Naive thymus-derived CD4-positive, alpha-beta T cell (primary cell): ENCODE measurements around the gene SERINC3. TPM values are rescaled to one million over a fixed set of nuclear protein-coding genes. Genes with fewer than 3 reads are reported as not detected.
A peak's percentile ranks its signal among the peaks of the same experiment; 100 is the strongest.

Source experiments
- ATAC-seq: fragments of 150-1000 bp; cut with Tn5 transposase; 2 replicates; pipeline ENCODE4 v1.10.0; 2021; ENCODE audit warnings: mild to moderate bottlenecking, moderate library complexity
- CTCF ChIA-PET: fragments of 350-600 bp; sonication (Branson Sonifier 250); formaldehyde crosslinking; loops from one replicate; lab custom pipeline; 2021; ENCODE audit warnings: antibody characterized with exemption; lab: Charles Lee
- POLR2A ChIA-PET: fragments of 350-600 bp; sonication (Branson Sonifier 250); formaldehyde crosslinking; loops from one replicate; lab custom pipeline; 2021; ENCODE audit warnings: antibody characterized with exemption, inconsistent platforms; lab: Charles Lee
- DNase-seq, 9 donors: peaks; one replicate each; pipeline versions ENCODE4 v3.0.0 to v3.0.0-alpha.2; 2020 to 2022; ENCODE audit warnings: mixed read lengths in 1 of 9
- H3K27ac ChIP-seq: one replicate; pipeline ENCODE4 v1.7.0; 2013; ENCODE audit warnings: mild to moderate bottlenecking, low read depth, low read length, moderate library complexity
- H3K27me3 ChIP-seq, 2 donors: one replicate each; pipeline ENCODE4 v1.7.0; 2013; ENCODE audit warnings: low read length in 2 of 2, mild to moderate bottlenecking in 2 of 2, moderate library complexity in 2 of 2; ENCODE audit not compliant: control insufficient read depth in 2 of 2, insufficient read depth in 2 of 2
- H3K36me3 ChIP-seq, 3 experiments: 1 replicate in 2 of 3; 2 replicates in 1 of 3; pipeline ENCODE4 v1.7.0; 2013; ENCODE audit warnings: low read length in 3 of 3, mild to moderate bottlenecking in 3 of 3, moderate library complexity in 1 of 3; ENCODE audit not compliant: insufficient read depth in 3 of 3, control insufficient read depth in 2 of 3
- H3K4me1 ChIP-seq, 2 donors: one replicate each; pipeline ENCODE4 v1.7.0; 2013; ENCODE audit warnings: low read length in 2 of 2, mild to moderate bottlenecking in 2 of 2, moderate library complexity in 1 of 2; ENCODE audit not compliant: control insufficient read depth in 2 of 2, insufficient read depth in 2 of 2
- H3K4me3 ChIP-seq: 2 replicates; pipeline ENCODE4 v1.7.0; 2013; ENCODE audit warnings: mild to moderate bottlenecking, low read length
- H3K9me3 ChIP-seq, 3 experiments: 1 replicate in 2 of 3; 2 replicates in 1 of 3; pipeline ENCODE4 v1.7.0; 2013; ENCODE audit warnings: low read length in 3 of 3; ENCODE audit not compliant: control insufficient read depth in 2 of 3
- H3K27ac Mint-ChIP-seq, 9 donors: one replicate each; pipeline ENCODE4 v1.8.0; 2020 to 2022; ENCODE audit warnings: mixed read lengths in 9 of 9, mild to moderate bottlenecking in 8 of 9, moderate library complexity in 5 of 9, inconsistent platforms in 2 of 9
- H3K27me3 Mint-ChIP-seq, 5 donors: one replicate each; pipeline ENCODE4 v1.8.0; 2021 to 2022; ENCODE audit warnings: mixed read lengths in 5 of 5, mild to moderate bottlenecking in 1 of 5
- H3K36me3 Mint-ChIP-seq, 5 donors: one replicate each; pipeline ENCODE4 v1.8.0; 2020 to 2022; ENCODE audit warnings: mixed read lengths in 5 of 5, mild to moderate bottlenecking in 3 of 5, inconsistent platforms in 1 of 5
- H3K4me1 Mint-ChIP-seq, 7 donors: one replicate each; pipeline ENCODE4 v1.8.0; 2020 to 2022; ENCODE audit warnings: mixed read lengths in 7 of 7, mild to moderate bottlenecking in 3 of 7, inconsistent platforms in 1 of 7
- H3K4me3 Mint-ChIP-seq, 10 donors: one replicate each; pipeline ENCODE4 v1.8.0; 2020 to 2022; ENCODE audit warnings: mild to moderate bottlenecking in 10 of 10, mixed read lengths in 10 of 10, moderate library complexity in 6 of 10, inconsistent platforms in 2 of 10
- H3K9me3 Mint-ChIP-seq, 11 donors: one replicate each; pipeline ENCODE4 v1.8.0; 2020 to 2022; ENCODE audit warnings: mixed read lengths in 11 of 11, mild to moderate bottlenecking in 4 of 11, inconsistent platforms in 1 of 11, moderate library complexity in 1 of 11
- intact Hi-C, 2 donors: fragments of 100-400 bp; cut with micrococcal nuclease; formaldehyde crosslinking; loops; one replicate each; pipeline ENCODE4 v1.15.1; 2023
- polyA plus RNA-seq, 2 donors: library from polyadenylated mRNA; unstranded; fragments of 300-500 nt; fragmentation: Illumina TruSeq; gene quantifications; one replicate each; pipeline ENCODE4 v1.2.3, GENCODE V29; 2021
- total RNA-seq, 6 experiments: library from RNA in 5 of 6; stranded (reverse) in 5 of 6; gene quantifications; 1 replicate in 5 of 6; 2 replicates in 1 of 6; pipeline ENCODE4 v1.2.3 and lab custom pipeline; 2021 to 2026

SERINC3 gene
- total and polyA plus RNA-seq, 7 experiments from 2014 or later = 59.7 to 199 (median 82.7) TPM

- no peaks in the 10 kb centered on the region for H3K36me3 ChIP-seq
- H3K27ac Mint-ChIP-seq = peak overlapping the region in 1 of 9 donors; percentile 45
- ChIA-PET CTCF (no interaction called here), POLR2A (interaction anchor here (1.4 kb wide), 1 partner anchor 314 kb away, joined by 4 read pairs; no protein-coding TSS in a partner anchor)
- ATAC-seq = no peak
- intact Hi-C loops = loop anchor here in 1 of 2 donors (10.0 kb wide), 2 partner anchors 143 to 207 kb away; no protein-coding TSS in a partner anchor
- H3K4me3 ChIP-seq = no peak overlapping the region
- no peak overlapping the region for H3K27ac ChIP-seq
- DNase-seq = no peak
- H3K4me1 Mint-ChIP-seq = peaks cover 7 to 15% (median 12%) of the 10 kb centered on the region in 7 donors
- H3K27me3 ChIP-seq = no peaks in the 10 kb centered on the region
- H3K9me3 ChIP-seq = no peaks in the 10 kb centered on the region
- peaks cover 5 to 17% of the 10 kb centered on the region in 2 donors for H3K4me1 ChIP-seq
- H3K9me3 Mint-ChIP-seq = peaks cover 0 to 3% (median 0%) of the 10 kb centered on the region in 11 donors
- peak overlapping the region in 1 of 10 donors; percentile 20 for H3K4me3 Mint-ChIP-seq
- H3K27me3 Mint-ChIP-seq = no peaks in the 10 kb centered on the region
- H3K36me3 Mint-ChIP-seq = no peaks in the 10 kb centered on the region
These were observed 5.9 kb upstream of the SERINC3 start for GRCh38 chr20:44527716-44528199.

DNA sequence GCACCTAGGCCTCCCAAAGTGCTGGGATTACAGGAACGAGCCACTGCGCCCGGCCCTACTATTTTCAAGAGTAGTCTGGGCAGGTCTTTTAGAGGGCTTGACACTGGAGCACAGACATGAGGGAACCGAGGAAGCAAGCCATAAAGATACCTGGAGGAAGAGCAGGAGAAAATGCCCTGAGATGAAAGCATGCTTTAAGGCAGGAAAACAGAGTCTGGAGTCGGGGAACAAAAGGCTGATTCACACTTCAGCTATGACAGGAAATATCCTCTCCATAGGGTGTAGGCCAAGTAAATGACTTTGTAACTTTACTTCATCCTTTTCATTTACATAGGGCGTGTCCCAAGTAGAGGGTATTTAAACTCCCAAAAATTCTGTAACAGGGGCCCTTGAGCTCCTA is 4.3 kb upstream of the SERINC3 start:
- no peak overlapping the region for H3K27ac ChIP-seq
- H3K27me3 ChIP-seq = no peaks in the 10 kb centered on the region
- H3K36me3 ChIP-seq = peaks cover 0 to 6% (median 0%) of the 10 kb centered on the region in 3 experiments
- Mint-ChIP-seq H3K36me3 (no peaks in the 10 kb centered on the region), H3K4me3 (no peak overlapping the region), H3K4me1 (peaks cover 11 to 25% (median 20%) of the 10 kb centered on the region in 7 donors), H3K27ac (no peak overlapping the region), H3K9me3 (peaks cover 0 to 4% (median 0%) of the 10 kb centered on the region in 11 donors), H3K27me3 (no peaks in the 10 kb centered on the region)
- DNase-seq = no peak
- CTCF ChIA-PET = no interaction called here
- peaks cover 1 to 9% of the 10 kb centered on the region in 2 donors for H3K4me1 ChIP-seq
- POLR2A ChIA-PET = no interaction called here
- no peaks in the 10 kb centered on the region for H3K9me3 ChIP-seq
- H3K4me3 ChIP-seq = no peak overlapping the region
- intact Hi-C loops = loop anchor here in 1 of 2 donors (10.0 kb wide), 2 partner anchors 141 to 209 kb away; no protein-coding TSS in a partner anchor
- ATAC-seq = no peak

DNA sequence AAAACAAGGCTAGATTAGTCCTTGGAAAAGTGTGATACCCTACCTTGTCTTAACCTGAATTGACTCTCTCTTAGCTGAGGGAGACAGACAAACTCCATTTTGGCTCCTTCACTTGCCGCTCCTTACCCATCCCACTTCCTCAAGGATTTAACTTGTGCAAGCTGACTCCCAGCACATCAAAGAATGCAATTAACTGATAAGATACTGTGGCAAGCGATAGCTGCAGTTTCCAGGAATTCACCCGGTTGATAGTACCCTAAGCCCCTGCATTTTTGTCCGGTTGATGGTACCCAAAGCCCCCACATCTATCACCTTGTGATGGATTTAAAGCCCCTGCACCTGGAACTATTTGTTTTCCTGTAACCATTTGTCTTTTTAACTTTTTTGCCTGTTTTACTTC is 1.9 kb upstream of the SERINC3 start:
- H3K9me3 Mint-ChIP-seq = peaks cover 0 to 4% (median 0%) of the 10 kb centered on the region in 11 donors
- peaks cover 21 to 49% (median 41%) of the 10 kb centered on the region in 7 donors for H3K4me1 Mint-ChIP-seq
- intact Hi-C loops = loop anchor here (2.0 to 10.0 kb wide), 13 partner anchors 74 to 1066 kb away; partner anchors contain the start of genes FITM2 (in 1 of the 2), OSER1 (in 1 of the 2), SRSF6 (in 1 of the 2) and YWHAB (in 1 of the 2)
- peaks cover 0 to 6% (median 0%) of the 10 kb centered on the region in 3 experiments for H3K36me3 ChIP-seq
- peaks cover 0 to 5% (median 5%) of the 10 kb centered on the region in 5 donors for H3K36me3 Mint-ChIP-seq
- H3K4me3 ChIP-seq = no peak overlapping the region
- ChIA-PET CTCF (no interaction called here), POLR2A (interaction anchor here (0.7 to 1.1 kb wide), 3 partner anchors 16 to 361 kb away, joined by 3 read pairs; partner anchors contain the start of gene YWHAB)
- H3K27me3 ChIP-seq = no peaks in the 10 kb centered on the region
- peak overlapping the region in 4 of 10 donors; percentile 45 to 91 (median 87) for H3K4me3 Mint-ChIP-seq
- DNase-seq (no peak), ATAC-seq (no peak)
- peaks cover 24 to 26% of the 10 kb centered on the region in 2 donors for H3K4me1 ChIP-seq
- no peaks in the 10 kb centered on the region for H3K27me3 Mint-ChIP-seq
- H3K27ac ChIP-seq = peak overlapping the region; percentile 99
- H3K27ac Mint-ChIP-seq = peak overlapping the region in 8 of 9 donors; percentile 88 to 99 (median 96)
- no peaks in the 10 kb centered on the region for H3K9me3 ChIP-seq

GRCh38 chr20:44522841-44523240 is 971 bp upstream of the SERINC3 start:
- Histone ChIP-seq H3K4me1 (peaks cover 26 to 30% of the 10 kb centered on the region in 2 donors), H3K9me3 (no peaks in the 10 kb centered on the region), H3K4me3 (no peak overlapping the region), H3K27ac (peak overlapping the region; percentile 99), H3K36me3 (peaks cover 0 to 6% (median 0%) of the 10 kb centered on the region in 3 experiments), H3K27me3 (no peaks in the 10 kb centered on the region)
- POLR2A ChIA-PET = interaction anchor here (0.7 to 1.4 kb wide), 7 partner anchors 11 to 362 kb away, joined by 3 to 5 read pairs (median 4); partner anchors contain the start of gene YWHAB
- Mint-ChIP-seq H3K4me1 (peaks cover 24 to 58% (median 48%) of the 10 kb centered on the region in 7 donors), H3K27me3 (no peaks in the 10 kb centered on the region), H3K27ac (peak overlapping the region; percentile 31 to 99 (median 96)), H3K4me3 (peak overlapping the region; percentile 38 to 91 (median 86)), H3K9me3 (peaks cover 0 to 4% (median 0%) of the 10 kb centered on the region in 11 donors), H3K36me3 (peaks cover under 1 to 6% (median 5%) of the 10 kb centered on the region in 5 donors)
- ATAC-seq = no peak
- intact Hi-C loops = loop anchor here (1.0 to 10.0 kb wide), 24 partner anchors 8 to 1066 kb away; partner anchors contain the start of genes FITM2 (in 1 of the 2), OSER1 (in 1 of the 2), SRSF6 (in 1 of the 2) and STK4 (in 1 of the 2)
- no peak for DNase-seq
- CTCF ChIA-PET = no interaction called here

DNA sequence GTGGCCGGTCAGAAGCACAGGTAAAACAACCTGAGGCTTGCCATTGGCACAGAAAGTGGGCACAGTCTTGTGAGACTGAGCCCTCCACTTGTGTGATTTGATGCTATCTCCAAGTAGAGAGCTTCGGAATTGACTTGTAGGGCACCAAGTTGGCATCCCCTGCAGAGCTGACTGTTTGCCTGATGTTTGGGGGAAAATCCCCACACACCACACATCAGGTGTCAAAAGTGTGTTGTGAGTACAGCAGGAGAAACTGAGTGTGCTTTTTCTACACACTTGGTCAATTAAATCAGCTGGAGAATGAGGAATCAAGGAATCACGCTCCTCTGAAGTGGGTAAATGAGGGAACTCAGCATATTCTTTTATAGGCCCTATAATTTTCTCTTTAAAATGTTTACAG is 989 bp downstream of the SERINC3 start:
- DNase-seq = no peak

DNA sequence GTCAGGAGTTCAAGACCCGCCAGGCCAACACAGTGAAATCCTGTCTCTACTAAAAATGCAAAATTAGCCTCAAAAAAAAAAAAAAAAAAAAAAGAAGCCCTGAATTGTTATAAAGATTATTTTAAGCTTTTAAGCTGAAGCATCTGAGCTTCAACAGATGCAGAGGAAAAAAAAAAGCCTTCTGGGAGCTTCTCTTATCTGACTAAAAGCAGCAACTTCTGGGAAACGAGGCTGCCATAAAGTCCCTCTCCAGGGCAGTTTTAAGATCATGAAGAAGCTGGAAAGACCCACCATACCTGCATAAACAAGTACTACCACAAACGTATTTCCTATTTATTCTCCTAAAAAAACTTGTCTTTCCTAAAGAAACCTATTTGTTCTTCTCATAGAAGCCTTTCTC is 3.6 kb downstream of the SERINC3 start:
- H3K27me3 ChIP-seq = no peaks in the 10 kb centered on the region
- H3K4me3 ChIP-seq = no peak overlapping the region
- peaks cover 0 to 15% (median 5%) of the 10 kb centered on the region in 3 experiments for H3K36me3 ChIP-seq
- ATAC-seq (no peak), DNase-seq (no peak)
- Mint-ChIP-seq H3K4me3 (peak overlapping the region in 5 of 10 donors; percentile 26 to 89 (median 72)), H3K4me1 (peaks cover 42 to 87% (median 76%) of the 10 kb centered on the region in 7 donors), H3K27me3 (no peaks in the 10 kb centered on the region), H3K9me3 (peaks cover 0 to 4% (median 0%) of the 10 kb centered on the region in 11 donors), H3K27ac (peak overlapping the region in 8 of 9 donors; percentile 1 to 99 (median 58)), H3K36me3 (peaks cover 1 to 18% (median 5%) of the 10 kb centered on the region in 5 donors)
- no peaks in the 10 kb centered on the region for H3K9me3 ChIP-seq
- peaks cover 30 to 40% of the 10 kb centered on the region in 2 donors for H3K4me1 ChIP-seq
- ChIA-PET POLR2A (no interaction called here), CTCF (no interaction called here)
- peak overlapping the region; percentile 33 for H3K27ac ChIP-seq
- intact Hi-C loops = no loop called here

More for the DNA sequence above, 989 bp downstream of the SERINC3 start:
- peaks cover 0 to 6% (median 0%) of the 10 kb centered on the region in 3 experiments for H3K36me3 ChIP-seq
- no peak for ATAC-seq
- intact Hi-C loops = loop anchor here (1.0 to 10.0 kb wide), 12 partner anchors 46 to 1064 kb away; partner anchors contain the start of genes FITM2 (in 1 of the 2), SRSF6 (in 1 of the 2), TTPAL (in 1 of the 2) and YWHAB (in 1 of the 2)
- H3K27me3 ChIP-seq = no peaks in the 10 kb centered on the region
- POLR2A ChIA-PET = interaction anchor here (0.6 to 2.0 kb wide), 12 partner anchors 12 to 447 kb away, joined by 3 to 9 read pairs (median 4); partner anchors contain the start of genes ADA, FITM2 and TTPAL
- CTCF ChIA-PET = no interaction called here
- Mint-ChIP-seq H3K27me3 (no peaks in the 10 kb centered on the region), H3K9me3 (peaks cover 0 to 4% (median 0%) of the 10 kb centered on the region in 11 donors), H3K4me1 (peaks cover 29 to 72% (median 62%) of the 10 kb centered on the region in 7 donors), H3K27ac (peak overlapping the region; percentile 33 to 99 (median 96)), H3K4me3 (peak overlapping the region; percentile 82 to 93 (median 88)), H3K36me3 (peaks cover 1 to 12% (median 5%) of the 10 kb centered on the region in 5 donors)
- H3K9me3 ChIP-seq = no peaks in the 10 kb centered on the region
- peak overlapping the region; percentile 99 for H3K27ac ChIP-seq
- peak overlapping the region; percentile 95 for H3K4me3 ChIP-seq
- peaks cover 30 to 34% of the 10 kb centered on the region in 2 donors for H3K4me1 ChIP-seq
